H9 (cell line): ENCODE measurements around the gene RAP1B. TPM values are rescaled to one million over a fixed set of nuclear protein-coding genes. Genes with fewer than 3 reads are reported as not detected.

Experiments
- DNase-seq: peaks from one replicate; pipeline ENCODE4 v3.0.0-alpha.2; 2017
- H2AFZ ChIP-seq: one replicate; pipeline ENCODE4 v1.6.1; 2013; ENCODE audit warnings: mild to moderate bottlenecking, low read length, control low read depth, moderate library complexity
- H2AK5ac ChIP-seq: 2 replicates; pipeline ENCODE4 v1.6.1; 2013; ENCODE audit warnings: low read length, control low read depth, mixed read lengths; ENCODE audit not compliant: insufficient read length
- H2BK120ac ChIP-seq: one replicate; pipeline ENCODE4 v1.6.1; 2013; ENCODE audit warnings: low read depth, mild to moderate bottlenecking, low read length, control low read depth, inconsistent platforms; ENCODE audit not compliant: poor library complexity, severe bottlenecking
- H2BK12ac ChIP-seq: 2 replicates; pipeline ENCODE4 v1.6.1; 2013; ENCODE audit warnings: low read length, control low read depth, mixed read lengths, low read depth; ENCODE audit not compliant: insufficient read length
- H2BK15ac ChIP-seq: 2 replicates; pipeline ENCODE4 v1.6.1; 2013; ENCODE audit warnings: low read depth, low read length, control low read depth
- H2BK20ac ChIP-seq: one replicate; pipeline ENCODE4 v1.6.1; 2013; ENCODE audit warnings: low read depth, mild to moderate bottlenecking, low read length, control low read depth, inconsistent platforms; ENCODE audit not compliant: poor library complexity, severe bottlenecking
- H2BK5ac ChIP-seq: 2 replicates; pipeline ENCODE4 v1.6.1; 2013; ENCODE audit warnings: low read length, control low read depth, mixed read lengths; ENCODE audit not compliant: insufficient read length
- H3K14ac ChIP-seq: 2 replicates; pipeline ENCODE4 v1.6.1; 2013; ENCODE audit warnings: low read length, control low read depth; ENCODE audit not compliant: insufficient read depth
- H3K18ac ChIP-seq: 2 replicates; pipeline ENCODE4 v1.6.1; 2013; ENCODE audit warnings: low read depth, mild to moderate bottlenecking, mixed read lengths, low read length, control low read depth; ENCODE audit not compliant: insufficient read length
- H3K23ac ChIP-seq: 2 replicates; pipeline ENCODE4 v1.6.1; 2013; ENCODE audit warnings: low read length, control low read depth, mixed read lengths, low read depth; ENCODE audit not compliant: insufficient read length
- H3K23me2 ChIP-seq: 2 replicates; pipeline ENCODE4 v1.6.1; 2013; ENCODE audit warnings: low read depth, mild to moderate bottlenecking, mixed read lengths, low read length, control low read depth; ENCODE audit not compliant: insufficient read length, poor library complexity, severe bottlenecking
- H3K27ac ChIP-seq: 2 replicates; pipeline ENCODE4 v1.5.1; 2013; ENCODE audit warnings: low read length, control low read depth, mixed read lengths, low read depth; ENCODE audit not compliant: insufficient read length
- H3K27me3 ChIP-seq: 2 replicates; pipeline ENCODE4 v1.6.1; 2013; ENCODE audit warnings: low read length, control low read depth, inconsistent platforms; ENCODE audit not compliant: insufficient read depth
- H3K4ac ChIP-seq: 2 replicates; pipeline ENCODE4 v1.6.1; 2013; ENCODE audit warnings: low read depth, mild to moderate bottlenecking, control low read depth, inconsistent platforms, low read length, moderate library complexity
- H3K4me1 ChIP-seq: 2 replicates; pipeline ENCODE4 v1.6.1; 2013; ENCODE audit warnings: low read length, control low read depth, inconsistent platforms; ENCODE audit not compliant: insufficient read depth
- H3K4me2 ChIP-seq: 2 replicates; pipeline ENCODE4 v1.6.1; 2013; ENCODE audit warnings: low read length, control low read depth, mixed read lengths; ENCODE audit not compliant: insufficient read length, insufficient read depth
- H3K56ac ChIP-seq: 2 replicates; pipeline ENCODE4 v1.6.1; 2013; ENCODE audit warnings: low read depth, mild to moderate bottlenecking, mixed read lengths, low read length, control low read depth; ENCODE audit not compliant: insufficient read length
- H3K79me1 ChIP-seq: 2 replicates; pipeline ENCODE4 v1.6.1; 2013; ENCODE audit warnings: low read depth, mild to moderate bottlenecking, moderate library complexity, low read length, control low read depth, inconsistent platforms; ENCODE audit not compliant: insufficient read depth, poor library complexity, severe bottlenecking
- H3K79me2 ChIP-seq: 2 replicates; pipeline ENCODE4 v1.6.1; 2013; ENCODE audit warnings: low read length, control low read depth, inconsistent platforms; ENCODE audit not compliant: insufficient read depth
- H3K9ac ChIP-seq: 2 replicates; pipeline ENCODE4 v1.6.1; 2013; ENCODE audit warnings: low read length, control low read depth, mixed read lengths; ENCODE audit not compliant: insufficient read length; ENCODE audit errors: extremely low read depth
- H3K9me3 ChIP-seq: one replicate; pipeline ENCODE4 v1.6.1; 2013; ENCODE audit warnings: low read depth, low read length, inconsistent platforms; ENCODE audit not compliant: control insufficient read depth
- H3T11ph ChIP-seq: one replicate; pipeline ENCODE4 v1.6.1; 2013; ENCODE audit warnings: mild to moderate bottlenecking, low read length, control low read depth, inconsistent platforms
- H4K20me1 ChIP-seq: one replicate; pipeline ENCODE4 v1.6.1; 2013; ENCODE audit not compliant: control insufficient read depth, insufficient read length, insufficient read depth
- H4K5ac ChIP-seq: 2 replicates; pipeline ENCODE4 v1.6.1; 2013; ENCODE audit warnings: low read depth, mild to moderate bottlenecking, mixed read lengths, low read length, control low read depth; ENCODE audit not compliant: insufficient read length
- H4K8ac ChIP-seq: replicated peaks from 2 replicates; pipeline ENCODE4 v1.6.1; 2013; ENCODE audit warnings: low read length, control low read depth, mixed read lengths, low read depth; ENCODE audit not compliant: insufficient read length
- H4K91ac ChIP-seq: 2 replicates; pipeline ENCODE4 v1.6.1; 2013; ENCODE audit warnings: low read depth, mild to moderate bottlenecking, moderate library complexity, mixed read lengths, low read length, control low read depth; ENCODE audit not compliant: insufficient read length
- H3K27ac Mint-ChIP-seq, 3 experiments: 2 replicates in 2 of 3; 3 replicates in 1 of 3; pipeline ENCODE4 v1.8.0; 2020 to 2021; ENCODE audit warnings: mixed read lengths in 3 of 3, mild to moderate bottlenecking in 1 of 3, moderate library complexity in 1 of 3
- H3K27me3 Mint-ChIP-seq: 2 replicates; pipeline ENCODE4 v1.8.0; 2021; ENCODE audit warnings: low read depth, mild to moderate bottlenecking, moderate library complexity, mixed read lengths
- H3K36me3 Mint-ChIP-seq, 3 experiments: 2 replicates in 2 of 3; 3 replicates in 1 of 3; pipeline ENCODE4 v1.8.0; 2020 to 2021; ENCODE audit warnings: low read depth in 3 of 3, mixed read lengths in 3 of 3; ENCODE audit not compliant: insufficient read depth in 1 of 3
- H3K4me1 Mint-ChIP-seq, 2 experiments: 2 replicates each; pipeline ENCODE4 v1.8.0; 2020; ENCODE audit warnings: mixed read lengths in 2 of 2
- H3K4me3 Mint-ChIP-seq, 2 experiments: 2 replicates in 1 of 2; 3 replicates in 1 of 2; pipeline ENCODE4 v1.8.0; 2020 to 2021; ENCODE audit warnings: mild to moderate bottlenecking in 2 of 2, mixed read lengths in 2 of 2, moderate library complexity in 1 of 2
- H3K9me3 Mint-ChIP-seq, 2 experiments: 2 replicates in 1 of 2; 3 replicates in 1 of 2; pipeline ENCODE4 v1.8.0; 2020; ENCODE audit warnings: mild to moderate bottlenecking in 2 of 2, mixed read lengths in 2 of 2, moderate library complexity in 1 of 2
- WGBS: extraction: QIAGEN DNeasy Blood & Tissue Kit; methylation state at CpG from one replicate; pipeline ENCODE4 v1.1.7; 2013; ENCODE audit warnings: missing lambda C conversion rate, low lambda C conversion rate, mixed read lengths; ENCODE audit not compliant: insufficient read length; ENCODE audit errors: extremely low coverage; 5-methylcytosine and 5-hydroxymethylcytosine counted together
- total RNA-seq: library from RNA; stranded (reverse); gene quantifications from 2 replicates; pipeline ENCODE4 v1.2.1, GENCODE V29; 2021
- TF ChIP-seq, protein P1 (sequence below): fragments of 200-600 bp; sonication (generic); conservative IDR thresholded peaks from 3 replicates; pipeline ENCODE4 v1.8.0; 2021; ENCODE audit warnings: antibody characterized with exemption, mild to moderate bottlenecking

The RAP1B gene
- total RNA-seq, 1 experiment from 2014 or later = 97.7 TPM

DNA sequence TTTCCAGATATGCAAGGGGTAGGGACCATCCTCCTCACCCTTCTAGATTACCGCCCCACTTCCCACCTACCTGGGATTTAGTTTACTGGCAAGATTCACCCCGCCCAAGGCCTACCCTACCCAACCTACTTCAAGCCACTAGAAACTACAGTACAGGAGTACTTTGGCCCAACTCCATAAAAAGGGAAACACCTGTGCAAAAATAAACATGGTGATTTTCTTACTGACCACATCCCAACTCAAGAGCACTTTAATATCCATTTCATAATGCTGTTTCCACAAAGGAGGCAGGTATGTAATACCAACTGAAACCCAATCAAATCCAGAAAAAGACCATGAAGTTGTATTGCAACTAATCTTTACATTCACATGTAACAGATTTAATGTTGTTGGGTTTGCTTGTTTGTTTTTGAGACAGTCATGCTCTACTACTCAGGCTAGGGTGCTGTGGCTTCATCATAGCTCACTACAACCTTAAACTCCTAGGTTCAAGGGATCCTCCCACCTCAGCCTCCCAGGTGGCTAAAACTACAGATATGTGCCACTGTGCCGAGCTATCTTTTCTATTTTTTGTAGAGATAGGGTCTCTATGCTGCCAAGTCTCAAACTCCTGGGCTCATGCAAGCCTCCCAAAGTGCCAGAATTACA is 41.7 kb upstream of the RAP1B start:
- Histone ChIP-seq H4K5ac (no peak overlapping the region), H3K27ac (no peak overlapping the region), H3K4ac (no peak overlapping the region), H2AFZ (no peak overlapping the region), H3K9me3 (no peaks in the 10 kb centered on the region), H3K9ac (no peak overlapping the region), H3K18ac (no peak overlapping the region), H4K8ac (no peak overlapping the region), H4K20me1 (no peaks in the 10 kb centered on the region), H2BK12ac (no peak overlapping the region), H3T11ph (no peak overlapping the region), H2BK15ac (no peak overlapping the region), H4K91ac (no peak overlapping the region), H3K14ac (no peak overlapping the region), H2BK5ac (no peak overlapping the region), H2BK20ac (no peak overlapping the region), H3K23me2 (no peaks in the 10 kb centered on the region), H2AK5ac (no peak overlapping the region), H2BK120ac (no peak overlapping the region), H3K23ac (no peak overlapping the region), H3K79me2 (no peaks in the 10 kb centered on the region), H3K56ac (no peak overlapping the region), H3K79me1 (no peaks in the 10 kb centered on the region), H3K4me2 (no peak overlapping the region), H3K4me1 (no peaks in the 10 kb centered on the region), H3K27me3 (no peaks in the 10 kb centered on the region)
- H3K36me3 Mint-ChIP-seq = no peaks in the 10 kb centered on the region
- H3K4me3 Mint-ChIP-seq = no peak overlapping the region
- no CpG with 5 or more reads among the region's 3 CpGs for WGBS
- no peaks in the 10 kb centered on the region for H3K27me3 Mint-ChIP-seq
- TF ChIP-seq, protein P1, sequence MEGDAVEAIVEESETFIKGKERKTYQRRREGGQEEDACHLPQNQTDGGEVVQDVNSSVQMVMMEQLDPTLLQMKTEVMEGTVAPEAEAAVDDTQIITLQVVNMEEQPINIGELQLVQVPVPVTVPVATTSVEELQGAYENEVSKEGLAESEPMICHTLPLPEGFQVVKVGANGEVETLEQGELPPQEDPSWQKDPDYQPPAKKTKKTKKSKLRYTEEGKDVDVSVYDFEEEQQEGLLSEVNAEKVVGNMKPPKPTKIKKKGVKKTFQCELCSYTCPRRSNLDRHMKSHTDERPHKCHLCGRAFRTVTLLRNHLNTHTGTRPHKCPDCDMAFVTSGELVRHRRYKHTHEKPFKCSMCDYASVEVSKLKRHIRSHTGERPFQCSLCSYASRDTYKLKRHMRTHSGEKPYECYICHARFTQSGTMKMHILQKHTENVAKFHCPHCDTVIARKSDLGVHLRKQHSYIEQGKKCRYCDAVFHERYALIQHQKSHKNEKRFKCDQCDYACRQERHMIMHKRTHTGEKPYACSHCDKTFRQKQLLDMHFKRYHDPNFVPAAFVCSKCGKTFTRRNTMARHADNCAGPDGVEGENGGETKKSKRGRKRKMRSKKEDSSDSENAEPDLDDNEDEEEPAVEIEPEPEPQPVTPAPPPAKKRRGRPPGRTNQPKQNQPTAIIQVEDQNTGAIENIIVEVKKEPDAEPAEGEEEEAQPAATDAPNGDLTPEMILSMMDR = no peak
- H3K27ac Mint-ChIP-seq = peak overlapping the region in 1 of 3 experiments; percentile 30; a peak in 2 of 7 replicates
- peaks cover 0 to 5% of the 10 kb centered on the region in 2 experiments; a peak in 1 of 5 replicates for H3K9me3 Mint-ChIP-seq
- H3K4me1 Mint-ChIP-seq = 0 out of 4 replicates have a peak, but pooled peaks cover 0 to 2% of the 10 kb centered on the region in 2 experiments
- no peak for DNase-seq
